IPS-18c (cell line): ENCODE data around the gene PRKAG1.
"Not testable (repeated sequence)": the region's sequence is repeated elsewhere in the genome, so short reads cannot be mapped to it uniquely, and the experiment has no call there.

Source experiments
- H3K4me3 ChIP-seq: 2 replicates; pipeline ENCODE4 v1.7.0; 2013; ENCODE audit warnings: low read depth, mild to moderate bottlenecking, low read length, moderate library complexity; ENCODE audit not compliant: insufficient read depth
- H3K9me3 ChIP-seq: one replicate; pipeline ENCODE4 v1.6.1; 2013; ENCODE audit warnings: mild to moderate bottlenecking, low read length, moderate library complexity; ENCODE audit not compliant: control insufficient read depth, insufficient read depth

PRKAG1 gene

DNA sequence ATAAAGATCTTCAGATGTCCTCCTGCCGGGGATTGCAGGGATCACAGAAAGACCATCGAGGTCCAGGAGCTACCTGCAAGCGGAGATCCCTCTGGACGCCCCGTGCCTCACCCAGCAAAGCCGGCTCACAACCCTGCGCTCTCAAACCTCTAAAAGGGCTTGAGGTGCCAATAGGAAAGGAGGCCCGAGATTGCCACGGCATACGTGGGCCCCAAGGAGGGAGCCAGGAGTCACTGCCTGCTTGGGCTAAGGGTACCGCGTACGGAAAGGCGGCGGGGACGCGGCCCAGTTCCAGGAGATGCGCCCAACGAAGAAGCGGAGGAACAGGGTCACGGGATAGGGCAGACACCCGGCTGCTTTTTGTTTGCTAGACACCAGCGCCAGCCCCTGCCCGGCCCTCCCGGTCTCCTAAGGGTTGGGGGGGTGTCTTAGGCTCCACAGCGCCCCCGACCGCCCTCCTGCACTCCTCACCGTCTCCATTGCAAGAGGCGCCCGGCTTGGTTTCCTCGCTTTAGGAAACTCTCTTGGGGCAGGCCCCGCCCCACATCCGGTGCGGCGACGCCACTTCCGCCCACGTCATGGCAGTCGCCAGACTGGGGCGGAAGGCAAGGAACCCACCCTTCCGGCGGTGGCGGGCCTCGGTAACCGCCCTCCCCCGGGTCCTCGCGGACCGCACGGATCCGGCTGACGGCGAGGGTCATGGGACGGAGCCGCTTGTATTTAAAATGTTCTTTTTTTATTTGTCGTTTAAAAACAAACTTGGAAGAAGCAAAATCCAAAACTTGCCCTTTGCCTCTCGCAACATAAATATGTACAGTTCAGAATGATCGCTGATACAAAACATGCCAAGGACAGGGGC lies at the start of gene PRKAG1:
PRKAG1 (minus strand) TSS at position 516 of the 859 bp plus-strand sequence; CDS start at position 480, 36 bp downstream.
- no peaks in the 10 kb centered on the region for H3K9me3 ChIP-seq
- H3K4me3 ChIP-seq: peak within 1 kb of the TSS; percentile 97

- no peaks in the 10 kb centered on the region for H3K9me3 ChIP-seq
- no peak overlapping the region for H3K4me3 ChIP-seq
Measured at GRCh38 chr12:49066120-49066519, 47.5 kb upstream of the PRKAG1 start.

DNA sequence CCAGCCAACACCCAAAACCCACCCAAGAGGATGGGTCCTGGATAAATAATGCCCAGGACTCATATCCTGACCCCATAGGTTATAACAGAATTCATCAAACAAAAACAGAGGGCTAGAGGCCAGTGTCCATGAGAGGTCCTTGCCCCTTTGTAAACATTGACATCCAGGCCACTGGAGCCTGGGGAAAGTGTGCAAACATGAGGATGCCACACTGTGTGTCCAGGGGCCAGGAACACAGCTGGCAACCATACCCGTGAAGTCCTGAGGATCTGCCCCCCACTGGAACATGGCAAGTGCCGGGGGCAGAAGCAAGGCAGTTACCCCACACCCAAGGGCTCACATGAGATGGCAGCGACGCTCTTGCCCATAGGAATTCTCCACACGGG lies 46.2 kb upstream of the PRKAG1 start:
- Histone ChIP-seq H3K9me3 (no peaks in the 10 kb centered on the region), H3K4me3 (no peak overlapping the region)

GRCh38 chr12:49061916-49062315 lies 43.3 kb upstream of the PRKAG1 start:
- H3K9me3 ChIP-seq, H3K4me3 ChIP-seq: not testable (repeated sequence)

- peak overlapping the region; percentile 100 for H3K4me3 ChIP-seq
- no peaks in the 10 kb centered on the region for H3K9me3 ChIP-seq
Measured at GRCh38 chr12:49061157-49061650, 42.6 kb upstream of the PRKAG1 start.

DNA sequence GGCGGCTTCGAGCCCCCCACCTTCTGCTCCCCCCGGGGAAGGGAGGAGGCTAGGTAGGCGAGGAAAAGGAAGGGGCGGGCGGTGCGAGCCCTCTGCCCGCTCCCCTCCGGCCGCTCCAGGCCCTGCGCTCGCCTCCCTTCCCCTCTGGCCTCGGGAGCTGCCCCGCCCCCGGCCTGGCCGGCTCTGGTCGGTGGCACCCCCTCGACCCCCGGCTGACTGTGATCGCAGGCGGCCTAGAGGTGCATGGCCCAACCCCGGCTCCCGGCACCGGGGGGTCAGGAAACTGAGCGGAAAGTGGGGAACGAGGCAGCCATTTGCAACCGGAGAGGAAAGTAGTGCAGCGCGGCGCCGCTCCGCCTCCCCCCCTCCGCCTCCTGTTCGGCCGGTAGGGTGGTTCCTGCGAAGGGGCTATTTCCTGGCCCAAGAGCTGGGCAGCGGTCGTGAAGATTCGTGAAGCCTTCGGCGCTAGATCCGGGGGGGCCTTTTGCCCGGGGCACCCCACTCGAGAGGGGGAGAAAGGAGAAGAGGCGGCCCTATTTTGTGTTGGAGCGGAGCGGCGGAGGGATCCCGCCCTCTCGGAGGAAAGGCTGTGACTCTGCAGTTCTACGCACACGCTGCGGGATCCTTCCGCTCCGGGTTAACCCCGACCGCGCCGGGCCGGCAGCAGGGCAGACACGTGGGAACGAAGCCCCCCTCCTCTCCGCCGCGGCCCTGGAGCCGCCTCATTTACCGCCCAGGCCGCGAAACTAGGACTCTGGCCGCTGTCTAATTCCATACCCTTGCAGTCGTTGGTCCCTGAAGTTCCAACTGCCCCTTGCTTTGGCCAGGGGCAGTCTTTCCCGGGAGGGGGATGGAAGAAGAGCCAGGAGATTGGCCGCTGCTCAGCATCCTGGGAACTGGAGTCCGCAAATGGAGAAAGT lies 41.9 kb upstream of the PRKAG1 start, which contains the start of gene KMT2D:
KMT2D (minus strand) TSS at position 558 of the 920 bp plus-strand sequence. CDS start 5,470 bp downstream, outside the sequence.
- Histone ChIP-seq H3K9me3 (no peaks in the 10 kb centered on the region), H3K4me3 (peak within 1 kb of the TSS; percentile 100)

GRCh38 chr12:49059299-49060171 lies 41.0 kb upstream of the PRKAG1 start:
- Histone ChIP-seq H3K4me3 (peak overlapping the region; percentile 100), H3K9me3 (no peaks in the 10 kb centered on the region)

GRCh38 chr12:49059045-49059298 lies 40.4 kb upstream of the PRKAG1 start:
- no peaks in the 10 kb centered on the region for H3K9me3 ChIP-seq

DNA sequence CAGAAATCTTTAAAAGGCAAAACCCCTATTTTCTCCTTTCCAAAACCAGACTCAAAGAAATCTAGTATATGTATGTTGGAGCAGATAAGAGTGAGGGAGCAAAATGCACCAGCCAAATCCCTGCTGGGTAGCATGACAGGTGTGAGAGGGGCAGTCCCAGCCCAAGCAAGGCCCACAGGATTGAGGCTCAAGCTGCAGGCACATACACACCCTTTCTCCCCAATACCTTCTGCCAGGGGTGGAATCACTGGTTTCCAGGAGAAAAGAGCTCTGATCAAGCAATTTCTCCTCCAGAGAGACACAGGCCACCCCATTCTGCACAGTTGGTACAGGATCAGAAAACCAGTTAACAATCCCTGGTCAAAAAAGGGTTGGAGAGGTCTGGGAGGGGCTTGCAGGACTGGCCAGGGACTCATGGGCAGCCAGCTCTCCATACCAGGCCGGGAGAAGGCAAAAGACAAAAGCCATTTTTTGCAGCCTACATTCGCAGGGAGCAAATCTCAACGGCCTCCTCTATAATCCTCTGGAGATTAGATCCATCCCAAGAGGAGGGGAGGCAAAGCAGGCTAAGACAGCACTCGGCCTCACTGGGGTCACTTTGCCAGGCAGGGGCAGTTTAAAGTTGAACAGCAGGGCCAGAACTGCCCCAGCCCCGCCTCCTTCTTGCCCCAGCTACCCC lies 39.9 kb upstream of the PRKAG1 start:
- Histone ChIP-seq H3K4me3 (peak overlapping the region; percentile 100), H3K9me3 (no peaks in the 10 kb centered on the region)

More at GRCh38 chr12:49059045-49059298, 40.4 kb upstream of the PRKAG1 start:
- peak overlapping the region; percentile 100 for H3K4me3 ChIP-seq

GRCh38 chr12:49057888-49058287 lies 39.3 kb upstream of the PRKAG1 start:
- Histone ChIP-seq H3K4me3 (peak overlapping the region; percentile 100), H3K9me3 (no peaks in the 10 kb centered on the region)

- H3K9me3 ChIP-seq: no peaks in the 10 kb centered on the region
- 0 out of 2 replicates have a peak overlapping the region, but pooled peaks have one; percentile 15 for H3K4me3 ChIP-seq
Measured at GRCh38 chr12:49055978-49056754, 37.6 kb upstream of the PRKAG1 start.

DNA sequence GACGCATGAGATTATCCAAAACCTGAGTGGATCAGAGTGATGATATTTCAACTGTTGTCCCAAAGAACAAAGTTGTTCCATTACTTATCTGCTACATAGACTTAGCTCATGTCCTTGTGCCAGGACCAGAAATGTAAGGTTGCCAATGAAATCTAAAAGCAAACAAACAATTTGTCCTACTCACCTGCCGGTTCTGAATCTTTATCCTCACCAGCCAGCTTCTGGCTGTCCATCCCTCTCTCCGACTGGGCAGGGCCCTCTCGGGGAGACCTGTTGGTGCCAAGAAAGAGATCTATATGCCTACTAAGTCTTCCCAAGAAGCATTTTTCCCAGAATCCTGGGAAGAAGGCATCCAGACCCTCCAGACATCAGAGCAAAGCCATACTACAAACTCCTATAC lies 36.5 kb upstream of the PRKAG1 start:
- no peak overlapping the region for H3K4me3 ChIP-seq
- H3K9me3 ChIP-seq: no peaks in the 10 kb centered on the region

DNA sequence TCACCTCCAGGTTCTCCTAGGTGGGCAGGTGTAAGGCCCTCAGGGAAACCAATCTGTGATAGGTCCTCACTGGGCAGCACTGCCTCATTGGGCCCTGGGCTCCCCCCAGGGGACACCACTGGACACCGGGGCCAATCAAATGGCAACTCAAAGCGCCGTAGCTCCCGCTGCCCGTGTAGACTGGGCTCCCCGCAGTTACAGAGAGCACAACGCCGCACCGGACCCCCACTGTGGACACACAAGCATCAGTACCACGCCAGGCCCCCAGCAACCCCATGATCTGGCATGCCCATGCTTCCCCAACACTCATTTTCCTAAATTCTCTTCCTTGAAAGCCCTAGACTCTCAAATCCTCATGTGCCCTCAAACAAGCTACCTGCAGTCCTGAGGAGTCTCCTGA lies 35.9 kb upstream of the PRKAG1 start:
- Histone ChIP-seq H3K4me3 (no peak overlapping the region), H3K9me3 (no peaks in the 10 kb centered on the region)

- H3K9me3 ChIP-seq: no peaks in the 10 kb centered on the region
- no peak overlapping the region for H3K4me3 ChIP-seq
Measured at GRCh38 chr12:49054096-49054495, 35.5 kb upstream of the PRKAG1 start.

DNA sequence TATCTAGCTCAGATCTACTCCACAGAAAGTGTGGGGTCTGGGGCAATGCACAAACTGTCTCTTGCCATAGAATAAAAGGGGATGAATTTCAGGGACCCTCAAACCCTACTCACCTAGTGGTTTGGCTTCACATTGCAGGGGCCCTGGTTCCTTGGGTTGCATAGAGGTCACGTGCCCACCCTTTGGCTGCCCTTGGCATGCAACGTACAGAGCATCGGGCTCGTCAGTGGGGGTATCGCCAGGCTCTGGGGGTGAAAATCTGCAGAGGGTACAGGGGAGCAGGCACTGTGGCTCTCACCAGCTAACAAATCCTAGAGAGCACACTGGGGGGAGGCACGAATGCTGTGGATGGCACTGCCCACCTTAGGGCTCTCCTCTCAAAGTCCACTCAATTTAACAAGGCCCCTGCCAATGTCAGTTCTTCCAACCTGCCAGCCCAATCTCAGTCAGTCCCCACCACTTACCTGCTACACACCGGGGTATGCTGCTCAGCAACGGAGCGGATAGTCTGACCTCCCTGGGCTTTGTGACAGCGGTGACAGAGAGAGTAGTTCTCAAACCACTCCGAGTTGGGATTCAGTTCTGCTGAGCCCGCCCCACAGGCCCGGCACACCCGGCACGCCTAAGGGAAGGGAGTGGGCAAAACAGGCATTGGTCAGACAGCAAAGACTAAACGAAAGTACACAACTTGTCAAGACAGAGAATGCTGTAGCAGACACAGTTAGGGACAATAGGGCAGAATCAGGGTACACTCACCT lies 34.1 kb upstream of the PRKAG1 start:
- Histone ChIP-seq H3K4me3 (no peak overlapping the region), H3K9me3 (no peaks in the 10 kb centered on the region)
